HFF-Myc (cell line): Measurements from ENCODE around the gene RNFT2.

Experiments
- DNase-seq: peaks from one replicate; pipeline ENCODE4 v3.0.0-alpha.2; 2011; ENCODE audit warnings: low read depth; ENCODE audit errors: extremely low read depth
- H3K4me3 ChIP-seq: replicated peaks from 2 replicates; pipeline ENCODE4 v1.5.1; 2011; ENCODE audit warnings: low read depth, mild to moderate bottlenecking, control low read depth, low read length
- TF ChIP-seq, protein P1 (sequence below): IDR thresholded peaks from 2 replicates; pipeline ENCODE4 v1.5.1; 2012; ENCODE audit warnings: mild to moderate bottlenecking, low read depth, low read length, control low read depth; ENCODE audit errors: missing control alignments

Gene RNFT2

GRCh38 chr12:116827432-116827831 is 89.3 kb downstream of the RNFT2 start:
- TF ChIP-seq, protein P1, sequence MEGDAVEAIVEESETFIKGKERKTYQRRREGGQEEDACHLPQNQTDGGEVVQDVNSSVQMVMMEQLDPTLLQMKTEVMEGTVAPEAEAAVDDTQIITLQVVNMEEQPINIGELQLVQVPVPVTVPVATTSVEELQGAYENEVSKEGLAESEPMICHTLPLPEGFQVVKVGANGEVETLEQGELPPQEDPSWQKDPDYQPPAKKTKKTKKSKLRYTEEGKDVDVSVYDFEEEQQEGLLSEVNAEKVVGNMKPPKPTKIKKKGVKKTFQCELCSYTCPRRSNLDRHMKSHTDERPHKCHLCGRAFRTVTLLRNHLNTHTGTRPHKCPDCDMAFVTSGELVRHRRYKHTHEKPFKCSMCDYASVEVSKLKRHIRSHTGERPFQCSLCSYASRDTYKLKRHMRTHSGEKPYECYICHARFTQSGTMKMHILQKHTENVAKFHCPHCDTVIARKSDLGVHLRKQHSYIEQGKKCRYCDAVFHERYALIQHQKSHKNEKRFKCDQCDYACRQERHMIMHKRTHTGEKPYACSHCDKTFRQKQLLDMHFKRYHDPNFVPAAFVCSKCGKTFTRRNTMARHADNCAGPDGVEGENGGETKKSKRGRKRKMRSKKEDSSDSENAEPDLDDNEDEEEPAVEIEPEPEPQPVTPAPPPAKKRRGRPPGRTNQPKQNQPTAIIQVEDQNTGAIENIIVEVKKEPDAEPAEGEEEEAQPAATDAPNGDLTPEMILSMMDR: no peak
- no peak overlapping the region for H3K4me3 ChIP-seq
- no peak for DNase-seq

DNA sequence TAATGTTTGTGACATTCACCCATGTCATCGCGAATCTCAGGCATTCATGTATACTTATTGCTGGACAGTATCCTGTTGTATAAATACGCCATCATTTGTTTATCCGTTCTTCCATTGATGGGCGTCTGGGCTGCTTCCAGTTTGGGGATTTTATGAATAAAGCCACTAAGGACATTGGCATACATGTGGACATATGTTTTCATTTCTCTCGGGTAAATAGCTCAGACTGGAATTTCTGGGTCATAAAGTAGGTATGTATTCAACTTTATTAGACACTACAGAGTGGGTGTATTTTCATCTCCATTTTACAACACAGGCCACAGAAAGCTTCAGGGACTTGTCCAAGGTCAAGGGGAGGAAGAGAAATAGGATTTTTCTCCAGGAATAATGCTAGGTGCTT is 94.2 kb downstream of the RNFT2 start:
- TF ChIP-seq, protein P1: no peak
- DNase-seq: peak; percentile 21
- H3K4me3 ChIP-seq: no peak overlapping the region

DNA sequence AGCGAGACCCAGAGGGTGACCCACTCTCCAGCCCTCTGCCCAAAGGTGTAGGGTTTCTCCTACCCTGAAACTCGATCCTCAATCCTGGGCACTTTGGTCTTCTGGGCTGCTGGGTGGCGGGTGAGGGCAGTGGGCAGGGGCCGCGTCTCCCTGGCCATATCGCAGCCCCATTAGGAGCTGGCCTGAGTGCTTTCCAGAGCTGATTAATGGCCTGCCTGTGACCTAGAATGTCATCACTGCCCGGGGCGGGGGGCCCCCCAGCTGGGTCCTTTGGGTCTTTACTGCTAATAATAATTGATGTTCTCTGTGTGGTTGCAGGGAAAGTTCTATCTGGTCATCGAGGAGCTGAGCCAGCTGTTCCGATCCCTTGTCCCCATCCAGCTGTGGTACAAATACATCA is 95.4 kb downstream of the RNFT2 start:
- no peak for DNase-seq
- TF ChIP-seq, protein P1: no peak
- no peak overlapping the region for H3K4me3 ChIP-seq

GRCh38 chr12:116835484-116835883 is 97.4 kb downstream of the RNFT2 start:
- no peak overlapping the region for H3K4me3 ChIP-seq
- no peak for DNase-seq
- TF ChIP-seq, protein P1: no peak

- no peak for DNase-seq
- H3K4me3 ChIP-seq: no peak overlapping the region
- TF ChIP-seq, protein P1: no peak
Measured at GRCh38 chr12:116837097-116837496, 99.0 kb downstream of the RNFT2 start.

- DNase-seq: no peak
- TF ChIP-seq, protein P1: no peak
- no peak overlapping the region for H3K4me3 ChIP-seq
Measured at GRCh38 chr12:116838365-116838764, 100.2 kb downstream of the RNFT2 start.

- no peak for DNase-seq
Measured at GRCh38 chr12:116839287-116839830, 101.2 kb downstream of the RNFT2 start.

More at GRCh38 chr12:116839287-116839830, 101.2 kb downstream of the RNFT2 start:
- TF ChIP-seq, protein P1: no peak
- no peak overlapping the region for H3K4me3 ChIP-seq
